ENCODE data around the gene ACBD5. TPM values are rescaled to one million over a fixed set of nuclear protein-coding genes. Genes with fewer than 3 reads are reported as not detected.
"Not testable (repeated sequence)": the region's sequence is repeated elsewhere in the genome, so short reads cannot be mapped to it uniquely, and the experiment has no call there.

Gene ACBD5
- total RNA-seq, 3 donors from 2014 or later, result 18.7 to 27.4 (median 25.0) TPM

- DNase-seq (ENCODE audit: low spot score in 2 of 2), result peak in 1 of 2 donors; percentile 53
- Histone ChIP-seq H3K4me1 (no peaks in the 10 kb centered on the region), H3K4me3 (peak overlapping the region; percentile 69 to 89 (median 81)), H3K27ac (peak overlapping the region; percentile 98), H3K9me3 (no peaks in the 10 kb centered on the region), H3K27me3 (no peaks in the 10 kb centered on the region), H3K36me3 (no peaks in the 10 kb centered on the region)
- intact Hi-C loops (cut with DNase I; ENCODE audit: low total_unique reads), result no loop called here
- no peak for TF ChIP-seq POLR2A (IDR thresholded peaks at IDR 0.05)
- TF ChIP-seq CTCF (IDR thresholded peaks at IDR 0.05), result no peak
- no peak for TF ChIP-seq POLR2AphosphoS5 (IDR thresholded peaks at IDR 0.05)
Measured at GRCh38 chr10:27241010-27241651, 534 bp upstream of the ACBD5 start.

GRCh38 chr10:27237531-27237930 lies 3.1 kb downstream of the ACBD5 start:
- H3K4me3 ChIP-seq; H3K36me3 ChIP-seq; DNase-seq (ENCODE audit: low spot score in 2 of 2); H3K4me1 ChIP-seq; H3K9me3 ChIP-seq; H3K27ac ChIP-seq; intact Hi-C loops (cut with DNase I; ENCODE audit: low total_unique reads); H3K27me3 ChIP-seq: not testable (repeated sequence)

GRCh38 chr10:27236589-27237128 lies 3.9 kb downstream of the ACBD5 start:
- H3K27ac ChIP-seq; intact Hi-C loops (cut with DNase I; ENCODE audit: low total_unique reads); H3K4me3 ChIP-seq; H3K9me3 ChIP-seq; H3K36me3 ChIP-seq; DNase-seq (ENCODE audit: low spot score in 2 of 2); H3K27me3 ChIP-seq; H3K4me1 ChIP-seq: not testable (repeated sequence)

- Histone ChIP-seq H3K9me3 (no peaks in the 10 kb centered on the region), H3K4me3 (no peak overlapping the region), H3K27ac (no peak overlapping the region), H3K4me1 (no peaks in the 10 kb centered on the region), H3K36me3 (peaks cover 5% of the 10 kb centered on the region), H3K27me3 (no peaks in the 10 kb centered on the region)
- no peak for TF ChIP-seq CTCF (IDR thresholded peaks at IDR 0.05)
- no peak for TF ChIP-seq POLR2A (IDR thresholded peaks at IDR 0.05)
- no peak for TF ChIP-seq POLR2AphosphoS5 (IDR thresholded peaks at IDR 0.05)
- no peak for DNase-seq (ENCODE audit: low spot score in 2 of 2)
- intact Hi-C loops (cut with DNase I; ENCODE audit: low total_unique reads), result no loop called here
Measured at GRCh38 chr10:27235706-27236105, 4.9 kb downstream of the ACBD5 start.

GRCh38 chr10:27230022-27230421 lies 10.6 kb downstream of the ACBD5 start:
- H3K27ac ChIP-seq, result no peak overlapping the region
- DNase-seq (ENCODE audit: low spot score in 2 of 2), result no peak
- no peaks in the 10 kb centered on the region for H3K9me3 ChIP-seq
- peaks cover 5% of the 10 kb centered on the region for H3K36me3 ChIP-seq
- H3K4me3 ChIP-seq, result no peak overlapping the region
- intact Hi-C loops (cut with DNase I; ENCODE audit: low total_unique reads), result no loop called here
- TF ChIP-seq CTCF (IDR thresholded peaks at IDR 0.05), result no peak
- TF ChIP-seq POLR2A (IDR thresholded peaks at IDR 0.05), result no peak
- no peak for TF ChIP-seq POLR2AphosphoS5 (IDR thresholded peaks at IDR 0.05)
- no peaks in the 10 kb centered on the region for H3K27me3 ChIP-seq
- H3K4me1 ChIP-seq, result no peaks in the 10 kb centered on the region

- TF ChIP-seq POLR2AphosphoS5 (IDR thresholded peaks at IDR 0.05) (no peak), POLR2A (IDR thresholded peaks at IDR 0.05) (no peak), CTCF (IDR thresholded peaks at IDR 0.05) (no peak)
- H3K27ac ChIP-seq, result no peak overlapping the region
- no peak overlapping the region for H3K4me3 ChIP-seq
- no peaks in the 10 kb centered on the region for H3K9me3 ChIP-seq
- intact Hi-C loops (cut with DNase I; ENCODE audit: low total_unique reads), result loop anchor here (10.0 kb wide), 1 partner anchor 91 kb away; no protein-coding TSS in a partner anchor
- no peaks in the 10 kb centered on the region for H3K4me1 ChIP-seq
- no peaks in the 10 kb centered on the region for H3K27me3 ChIP-seq
- no peak for DNase-seq (ENCODE audit: low spot score in 2 of 2)
- no peaks in the 10 kb centered on the region for H3K36me3 ChIP-seq
Measured at GRCh38 chr10:27225642-27226257, 14.8 kb downstream of the ACBD5 start.

All from breast epithelium (tissue), 4 donors.